Endothelial cell (in vitro differentiated cells): ENCODE measurements around the gene HM13. TPM values are rescaled to one million over a fixed set of nuclear protein-coding genes. Genes with fewer than 3 reads are reported as not detected.

Source experiments
- DNase-seq: peaks from one replicate; pipeline ENCODE4 v3.0.0; 2021; ENCODE audit warnings: low spot score
- H3K27ac Mint-ChIP-seq: one replicate; pipeline ENCODE4 v1.8.0; 2021; ENCODE audit warnings: mixed read lengths, inconsistent platforms; ENCODE audit not compliant: unreplicated experiment
- H3K27me3 Mint-ChIP-seq: one replicate; pipeline ENCODE4 v1.8.0; 2021; ENCODE audit warnings: mild to moderate bottlenecking, moderate library complexity, mixed read lengths, inconsistent platforms; ENCODE audit not compliant: unreplicated experiment
- H3K36me3 Mint-ChIP-seq: one replicate; pipeline ENCODE4 v1.8.0; 2021; ENCODE audit warnings: mild to moderate bottlenecking, low read depth, mixed read lengths, inconsistent platforms; ENCODE audit not compliant: unreplicated experiment
- H3K4me1 Mint-ChIP-seq: one replicate; pipeline ENCODE4 v1.8.0; 2021; ENCODE audit warnings: mild to moderate bottlenecking, mixed read lengths, inconsistent platforms; ENCODE audit not compliant: unreplicated experiment
- H3K4me3 Mint-ChIP-seq: one replicate; pipeline ENCODE4 v1.8.0; 2021; ENCODE audit warnings: mild to moderate bottlenecking, mixed read lengths, inconsistent platforms; ENCODE audit not compliant: unreplicated experiment
- H3K9me3 Mint-ChIP-seq: one replicate; pipeline ENCODE4 v1.8.0; 2021; ENCODE audit warnings: mixed read lengths, inconsistent platforms; ENCODE audit not compliant: unreplicated experiment
- CTCF ChIP-seq: fragments of 200-600 bp; sonication (generic); IDR thresholded peaks from one replicate; pipeline ENCODE4 v1.5.0; 2021; ENCODE audit warnings: antibody characterized with exemption; ENCODE audit not compliant: unreplicated experiment
- total RNA-seq: library from RNA; stranded (reverse); fragmentation: NEBNext Ultra II Directional; extraction: Animal tissue kit (Norgen Biotek cat#: 25700); gene quantifications from one replicate; pipeline ENCODE4 v1.2.1, GENCODE V29; 2021; ENCODE audit not compliant: unreplicated experiment

Gene HM13
- total RNA-seq, 1 donor from 2014 or later = 153 TPM

DNA sequence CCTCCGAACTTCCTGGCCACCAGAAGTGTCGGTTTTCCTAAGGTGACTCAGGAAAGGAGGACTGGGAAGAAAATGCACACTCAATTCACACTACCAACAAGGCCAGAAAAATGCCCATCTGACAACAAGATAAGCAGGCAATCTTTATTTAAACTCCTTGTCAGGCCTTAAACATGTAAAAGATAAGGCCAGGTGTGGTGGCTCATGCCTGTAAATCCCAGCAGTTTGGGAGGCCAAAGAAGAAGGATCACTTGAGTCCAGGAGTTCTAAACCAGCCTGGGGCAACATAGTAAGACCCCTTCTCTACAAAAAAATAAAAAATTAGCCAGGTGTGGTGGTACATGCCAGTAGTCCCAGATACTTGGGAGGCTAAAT, 83.2 kb downstream of the HM13 start:
- Mint-ChIP-seq H3K4me1 (peaks cover 21% of the 10 kb centered on the region), H3K27ac (no peak overlapping the region), H3K36me3 (no peaks in the 10 kb centered on the region), H3K4me3 (no peak overlapping the region), H3K9me3 (no peaks in the 10 kb centered on the region), H3K27me3 (peaks cover 15% of the 10 kb centered on the region)
- no peak for TF ChIP-seq CTCF
- no peak for DNase-seq

DNA sequence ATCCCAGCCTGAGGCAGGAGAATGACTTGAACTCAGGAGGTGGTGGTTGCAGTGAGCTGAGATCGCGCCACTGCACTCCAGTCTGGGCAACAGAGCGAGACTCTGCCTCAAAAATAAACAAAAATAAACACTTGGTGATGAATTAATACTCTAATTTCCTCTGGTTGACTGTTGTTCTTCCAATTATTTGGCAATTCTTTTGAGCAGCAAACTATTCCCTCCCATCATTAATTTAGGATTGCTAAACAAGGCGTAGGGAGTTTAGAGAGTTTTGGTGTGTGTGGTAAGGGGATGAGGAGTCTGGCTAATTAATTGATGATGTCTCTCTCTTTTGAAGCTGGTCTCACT, 88.2 kb downstream of the HM13 start:
- Mint-ChIP-seq H3K27me3 (peaks cover 20% of the 10 kb centered on the region), H3K27ac (peak overlapping the region; percentile 92), H3K36me3 (no peaks in the 10 kb centered on the region), H3K9me3 (no peaks in the 10 kb centered on the region), H3K4me3 (no peak overlapping the region), H3K4me1 (peaks cover 28% of the 10 kb centered on the region)
- TF ChIP-seq CTCF = no peak
- DNase-seq = no peak

DNA sequence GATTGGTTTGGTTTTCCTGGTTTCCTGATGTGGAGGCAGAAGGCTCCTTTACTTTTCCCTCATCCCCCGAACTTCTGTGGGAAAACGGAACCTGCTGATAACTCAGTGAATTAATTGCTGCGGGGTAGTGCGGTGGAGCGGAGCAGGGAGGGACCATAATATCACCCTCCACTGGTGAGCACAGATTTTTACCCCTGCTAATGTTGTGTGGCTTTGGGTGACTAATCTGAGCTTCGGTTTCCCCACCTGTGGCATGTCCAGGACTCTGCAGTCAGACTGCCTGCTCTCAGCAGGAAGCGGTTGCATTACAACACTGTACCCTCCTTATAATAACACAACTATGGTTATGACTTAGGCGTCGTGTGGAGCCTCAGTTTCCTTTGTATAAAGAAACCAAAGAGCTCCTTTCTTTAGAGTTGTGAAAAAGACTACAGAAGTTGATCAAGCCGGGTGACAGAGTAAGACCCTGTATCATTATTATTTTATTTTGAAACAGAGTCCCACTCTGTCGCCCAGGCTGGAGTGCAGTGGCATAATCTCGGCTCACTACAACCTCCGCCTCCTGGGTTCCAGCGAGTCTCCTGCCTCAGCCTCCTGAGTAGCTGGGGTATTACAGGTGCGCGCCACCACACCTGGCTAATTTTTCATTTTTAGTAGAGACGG, 88.7 kb downstream of the HM13 start:
- Mint-ChIP-seq H3K4me3 (peak overlapping the region; percentile 56), H3K9me3 (no peaks in the 10 kb centered on the region)
- TF ChIP-seq CTCF = no peak

DNA sequence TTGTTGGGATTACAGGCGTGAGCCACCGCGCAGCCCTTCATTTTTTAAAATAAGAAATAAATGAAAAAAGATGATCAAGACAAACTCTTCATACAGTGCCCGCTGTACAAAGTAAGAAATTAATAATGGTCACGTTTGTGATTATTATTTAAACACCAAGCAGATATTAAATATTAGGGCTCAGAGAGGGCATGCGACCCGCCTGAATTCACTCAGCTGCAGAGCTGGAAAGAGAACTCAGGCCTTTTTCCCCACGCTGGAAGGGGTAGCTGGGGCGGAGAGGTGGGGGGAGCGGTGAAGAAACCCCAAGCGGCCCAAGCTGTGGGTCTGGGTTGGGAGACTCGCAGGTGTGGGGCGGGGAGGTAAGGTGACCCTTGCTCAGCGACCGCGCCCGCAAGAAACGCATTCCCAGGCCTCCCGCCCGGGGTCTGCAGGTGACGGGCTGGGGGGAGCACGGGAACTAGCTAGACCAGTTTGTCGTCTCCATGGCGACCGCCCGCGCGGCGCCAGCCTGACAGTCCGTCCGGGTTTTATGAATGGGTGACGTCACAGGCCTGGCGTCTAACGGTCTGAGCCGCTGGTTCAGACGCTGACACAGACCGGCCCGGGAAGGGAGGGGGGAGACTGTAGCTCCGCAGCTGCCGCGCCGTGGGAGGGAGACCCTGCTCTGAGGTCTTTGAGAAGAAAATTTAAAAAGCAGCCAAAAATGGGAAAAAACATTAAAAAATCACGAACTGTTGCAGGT, 89.8 kb downstream of the HM13 start:
- peaks cover 39% of the 10 kb centered on the region for H3K4me1 Mint-ChIP-seq

More for the DNA sequence above, 88.7 kb downstream of the HM13 start:
- peaks cover 33% of the 10 kb centered on the region for H3K4me1 Mint-ChIP-seq
- H3K27ac Mint-ChIP-seq = peak overlapping the region; percentile 92
- H3K36me3 Mint-ChIP-seq = no peaks in the 10 kb centered on the region
- peaks cover 20% of the 10 kb centered on the region for H3K27me3 Mint-ChIP-seq
- DNase-seq = no peak

More for the DNA sequence above, 89.8 kb downstream of the HM13 start:
- H3K27me3 Mint-ChIP-seq = peaks cover 20% of the 10 kb centered on the region
- no peaks in the 10 kb centered on the region for H3K9me3 Mint-ChIP-seq
- DNase-seq = peak; percentile 98
- H3K36me3 Mint-ChIP-seq = no peaks in the 10 kb centered on the region
- peak overlapping the region; percentile 96 for H3K27ac Mint-ChIP-seq
- peak overlapping the region; percentile 97 for H3K4me3 Mint-ChIP-seq
- no peak for TF ChIP-seq CTCF
